Thymus (tissue), 11 donors: ENCODE results near the gene FAM72A. TPM values are rescaled to one million over a fixed set of nuclear protein-coding genes. Genes with fewer than 3 reads are reported as not detected.

Experiments
- DNase-seq, 9 donors: peaks; one replicate each; pipeline ENCODE4 v3.0.0-alpha.2; 2013; ENCODE audit warnings: low spot score in 9 of 9, low read depth in 6 of 9, missing footprints in 1 of 9
- H3K27ac ChIP-seq, 2 donors: one replicate each; pipeline ENCODE4 v1.5.1; 2013; ENCODE audit warnings: control low read depth in 1 of 2, low read depth in 1 of 2, low read length in 1 of 2, mild to moderate bottlenecking in 1 of 2, moderate library complexity in 1 of 2
- H3K27me3 ChIP-seq, 2 donors: one replicate each; pipeline ENCODE4 v1.5.1; 2013; ENCODE audit warnings: low read length in 1 of 2; ENCODE audit not compliant: control insufficient read depth in 2 of 2, insufficient read depth in 1 of 2
- H3K36me3 ChIP-seq, 2 donors: one replicate each; pipeline ENCODE4 v1.5.1; 2013; ENCODE audit warnings: low read length in 1 of 2, mild to moderate bottlenecking in 1 of 2, moderate library complexity in 1 of 2; ENCODE audit not compliant: control insufficient read depth in 2 of 2, insufficient read depth in 2 of 2
- H3K4me1 ChIP-seq, 2 donors: one replicate each; pipeline ENCODE4 v1.5.1; 2013; ENCODE audit warnings: low read length in 2 of 2; ENCODE audit not compliant: control insufficient read depth in 2 of 2, insufficient read depth in 2 of 2
- H3K4me3 ChIP-seq, 2 donors: one replicate each; pipeline ENCODE4 v1.5.1; 2013; ENCODE audit warnings: low read length in 2 of 2, control low read depth in 1 of 2, mild to moderate bottlenecking in 1 of 2
- H3K9me3 ChIP-seq, 2 donors: one replicate each; pipeline ENCODE4 v1.5.1; 2013; ENCODE audit warnings: low read length in 1 of 2, mild to moderate bottlenecking in 1 of 2; ENCODE audit not compliant: control insufficient read depth in 2 of 2, insufficient read depth in 1 of 2
- WGBS: extraction: QIAGEN DNeasy Blood & Tissue Kit; methylation state at CpG from one replicate; pipeline ENCODE4 v1.1.7; 2013; 5-methylcytosine and 5-hydroxymethylcytosine counted together
- polyA plus RNA-seq: library from polyadenylated mRNA; stranded (reverse); fragments of 200-250 nt; gene quantifications from one replicate; pipeline ENCODE4 v1.2.3, GENCODE V29; 2013
- total RNA-seq: library from RNA; stranded (reverse); fragments of 120-200 nt; gene quantifications from one replicate; pipeline ENCODE4 v1.2.4, GENCODE V29; 2013
- donor health status: healthy.

Gene FAM72A
- total and polyA plus RNA-seq, 2 donors = 6.3 to 8.5 TPM

- no peak for DNase-seq
- WGBS = 67% methylated on average over 2 of the region's 2 CpGs
These were observed 59.9 kb downstream of the FAM72A start for GRCh38 chr1:206142770-206143169.

GRCh38 chr1:206142011-206142410 is 60.6 kb downstream of the FAM72A start:
- Histone ChIP-seq H3K27me3 (no peaks in the 10 kb centered on the region), H3K27ac (no peak overlapping the region), H3K4me1 (peaks cover 0 to 11% of the 10 kb centered on the region in 2 donors), H3K4me3 (no peak overlapping the region), H3K9me3 (no peaks in the 10 kb centered on the region), H3K36me3 (no peaks in the 10 kb centered on the region)
- DNase-seq = no peak
- WGBS = 82% methylated on average over 3 of the region's 3 CpGs

More at GRCh38 chr1:206142770-206143169, 59.9 kb downstream of the FAM72A start:
- Histone ChIP-seq H3K27me3 (no peaks in the 10 kb centered on the region), H3K9me3 (no peaks in the 10 kb centered on the region), H3K27ac (no peak overlapping the region), H3K4me3 (no peak overlapping the region), H3K36me3 (no peaks in the 10 kb centered on the region), H3K4me1 (peaks cover 0 to 11% of the 10 kb centered on the region in 2 donors)

GRCh38 chr1:206136241-206136640 is 66.4 kb downstream of the FAM72A start:
- Histone ChIP-seq H3K4me3 (no peak overlapping the region), H3K27ac (no peak overlapping the region), H3K9me3 (no peaks in the 10 kb centered on the region), H3K4me1 (peaks cover 0 to 6% of the 10 kb centered on the region in 2 donors), H3K36me3 (no peaks in the 10 kb centered on the region), H3K27me3 (no peaks in the 10 kb centered on the region)
- DNase-seq = no peak
- 94% methylated on average over 2 of the region's 2 CpGs for WGBS

Other genes starting within 250 kb of the FAM72A start
- gene RAB7B, start 199.4 kb downstream of the FAM72A start, total RNA-seq = 8.6 TPM
- gene RAB7B, start 199.4 kb downstream of the FAM72A start, polyA plus RNA-seq = 6.4 TPM
- 1.4 TPM for gene CTSE, start 178.9 kb downstream of the FAM72A start, total RNA-seq
- gene CTSE, start 178.9 kb downstream of the FAM72A start, polyA plus RNA-seq = 3.1 TPM
- gene RHEX, start 149.7 kb downstream of the FAM72A start, total RNA-seq = 3.6 TPM
- 1.7 TPM for gene RHEX, start 149.7 kb downstream of the FAM72A start, polyA plus RNA-seq
- 0.09 TPM for gene AVPR1B, start 85.5 kb downstream of the FAM72A start, total RNA-seq
- 0.23 TPM for gene AVPR1B, start 85.5 kb downstream of the FAM72A start, polyA plus RNA-seq
- gene SRGAP2, start 702 bp upstream of the FAM72A start, total RNA-seq = 11.4 TPM
- gene SRGAP2, start 702 bp upstream of the FAM72A start, polyA plus RNA-seq = 17.8 TPM